MM.1S (cell line): Measurements from ENCODE around the gene SCAI.

ENCODE experiments used
- CTCF ChIP-seq: fragments of 300-600 bp; sonication (generic); IDR thresholded peaks from 2 replicates; pipeline ENCODE4 v1.5.1; 2016; ENCODE audit warnings: antibody characterized with exemption, low read length, mixed read lengths
- EZH2 ChIP-seq: fragments of 300-600 bp; sonication (generic); optimal IDR thresholded peaks from 2 replicates; pipeline ENCODE3; 2017; ENCODE audit warnings: low read depth, mild to moderate bottlenecking, antibody characterized with exemption, low read length, mixed read lengths
- EZH2phosphoT487 ChIP-seq: fragments of 300-600 bp; sonication (generic); IDR thresholded peaks from 2 replicates; pipeline ENCODE4 v1.6.1; 2018; ENCODE audit warnings: antibody characterized with exemption, low read length

- no peak for TF ChIP-seq EZH2
- TF ChIP-seq CTCF: no peak
- no peak for TF ChIP-seq EZH2phosphoT487
Measured at GRCh38 chr9:124899845-124900244, 243.5 kb downstream of the SCAI start.
